ENCODE results near the gene RAB36.
A peak's percentile ranks its signal among the peaks of the same experiment; 100 is the strongest.

The RAB36 gene

DNA sequence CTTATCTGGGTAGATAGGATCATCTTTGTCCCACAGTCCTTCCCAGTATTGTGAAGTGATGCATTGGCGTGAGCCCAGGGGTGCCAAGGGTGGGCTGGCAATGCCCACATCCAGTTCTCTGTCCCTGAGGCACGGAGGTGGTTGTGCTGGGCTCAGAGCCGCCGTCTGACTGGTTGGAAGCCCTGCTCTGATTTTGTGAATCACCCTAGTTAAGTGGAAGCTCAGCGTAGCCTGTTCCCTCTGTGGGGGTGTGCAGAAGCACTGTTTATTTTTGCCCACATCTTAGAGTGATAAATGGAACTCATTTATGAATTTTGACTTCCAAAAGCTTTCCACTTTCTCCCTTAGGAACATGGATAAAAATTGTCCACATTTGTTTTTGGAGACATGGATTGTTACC lies 48.6 kb downstream of the RAB36 start:
- no peak overlapping the region for H3K4me3 ChIP-seq (ENCODE audit: low read depth, low read length)
- TF ChIP-seq CTCF (IDR thresholded peaks at IDR 0.05; ENCODE audit: low read depth, low read length): no peak
- in situ Hi-C loops (cut with HindIII; ENCODE audit: low sequenced_read_pairs): no loop called here
- no peak for DNase-seq (ENCODE audit: low read depth, low spot score)

- no peak for TF ChIP-seq CTCF (IDR thresholded peaks at IDR 0.05; ENCODE audit: low read depth, low read length)
- H3K4me3 ChIP-seq (ENCODE audit: low read depth, low read length): no peak overlapping the region
- no peak for DNase-seq (ENCODE audit: low read depth, low spot score)
- in situ Hi-C loops (cut with HindIII; ENCODE audit: low sequenced_read_pairs): no loop called here
Observed at GRCh38 chr22:23196165-23196564, 50.9 kb downstream of the RAB36 start.

- H3K4me3 ChIP-seq (ENCODE audit: low read depth, low read length): no peak overlapping the region
- TF ChIP-seq CTCF (IDR thresholded peaks at IDR 0.05; ENCODE audit: low read depth, low read length): no peak
- in situ Hi-C loops (cut with HindIII; ENCODE audit: low sequenced_read_pairs): no loop called here
- DNase-seq (ENCODE audit: low read depth, low spot score): no peak
Observed at GRCh38 chr22:23197836-23198235, 52.6 kb downstream of the RAB36 start.

GRCh38 chr22:23199159-23199558 lies 53.9 kb downstream of the RAB36 start:
- TF ChIP-seq CTCF (IDR thresholded peaks at IDR 0.05; ENCODE audit: low read depth, low read length): no peak
- DNase-seq (ENCODE audit: low read depth, low spot score): peak; percentile 37
- H3K4me3 ChIP-seq (ENCODE audit: low read depth, low read length): no peak overlapping the region
- in situ Hi-C loops (cut with HindIII; ENCODE audit: low sequenced_read_pairs): no loop called here

DNA sequence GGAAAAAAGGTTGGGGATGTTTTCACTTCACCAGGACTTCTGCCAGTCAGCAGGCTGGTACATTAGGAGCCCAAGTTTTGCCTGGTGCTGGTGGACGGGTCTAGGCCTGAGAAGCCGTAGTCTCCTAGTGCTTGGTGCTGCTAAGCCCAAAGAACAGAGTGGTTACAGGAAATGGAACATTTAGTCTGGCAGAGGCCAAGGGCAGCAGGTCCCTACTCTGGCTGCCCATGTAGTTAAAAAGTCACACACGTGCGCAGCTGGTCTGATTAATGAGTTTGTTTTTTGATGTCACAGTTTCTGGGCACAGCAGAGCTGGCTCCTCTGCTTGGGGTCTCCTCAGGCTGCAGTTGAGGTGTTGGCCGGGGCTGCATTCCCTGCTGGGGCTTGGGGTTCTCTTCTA lies 55.6 kb downstream of the RAB36 start:
- in situ Hi-C loops (cut with HindIII; ENCODE audit: low sequenced_read_pairs): no loop called here
- TF ChIP-seq CTCF (IDR thresholded peaks at IDR 0.05; ENCODE audit: low read depth, low read length): no peak
- no peak for DNase-seq (ENCODE audit: low read depth, low spot score)
- H3K4me3 ChIP-seq (ENCODE audit: low read depth, low read length): no peak overlapping the region

GRCh38 chr22:23202812-23203451 lies 57.7 kb downstream of the RAB36 start:
- DNase-seq (ENCODE audit: low read depth, low spot score): no peak
- no peak overlapping the region for H3K4me3 ChIP-seq (ENCODE audit: low read depth, low read length)
- in situ Hi-C loops (cut with HindIII; ENCODE audit: low sequenced_read_pairs): no loop called here
- no peak for TF ChIP-seq CTCF (IDR thresholded peaks at IDR 0.05; ENCODE audit: low read depth, low read length)

Measured in astrocyte of the spinal cord (primary cell).